Measurements from ENCODE around the gene CRLF1.

DNA sequence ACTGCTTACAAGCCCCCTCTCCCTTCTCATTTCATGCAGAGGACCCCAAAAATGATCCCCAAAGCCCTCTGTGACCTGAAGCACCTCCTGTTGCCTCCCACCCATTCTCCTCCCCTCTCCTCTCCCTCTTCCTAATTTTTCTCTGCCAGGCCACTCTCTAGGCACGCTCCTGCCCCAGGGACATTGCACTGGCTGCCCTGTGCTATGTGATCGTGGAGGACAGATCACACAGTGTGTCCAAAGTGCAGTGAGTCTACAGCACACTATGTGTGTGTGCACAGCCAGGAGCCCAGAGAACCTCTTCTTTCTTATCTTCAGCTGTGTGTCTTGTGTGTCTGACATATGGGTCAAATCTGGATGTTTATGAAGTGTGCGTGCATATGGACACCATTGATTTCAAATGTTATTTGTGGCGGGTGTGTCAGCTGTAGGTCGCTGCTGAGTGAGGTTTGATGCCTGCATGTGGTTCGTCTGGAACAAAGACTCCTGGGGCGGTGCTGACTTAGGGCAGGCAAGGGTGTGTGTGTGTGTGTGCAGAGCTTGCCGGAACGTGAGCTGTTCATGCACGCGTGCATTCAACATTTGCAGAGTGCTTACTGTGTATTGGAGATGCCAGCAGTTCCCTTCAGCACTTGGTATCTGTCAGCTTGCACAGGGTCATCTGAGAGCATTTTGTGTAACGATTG lies 28.2 kb upstream of the CRLF1 start:
- TF ChIP-seq EZH2phosphoT487 (IDR thresholded peaks at IDR 0.05; ENCODE audit: insufficient read depth, low read depth) (no peak), EZH2 (IDR thresholded peaks at IDR 0.05; ENCODE audit: insufficient read depth, poor library complexity, severe bottlenecking) (no peak)

Measured in GM23248 (cell line).